H1 (cell line): Measurements from ENCODE around the gene SPARCL1.

ENCODE experiments used
- CBX5 ChIP-seq: fragments of 300-800, 300-1000 bp; sonication (generic); IDR thresholded peaks from 2 replicates; pipeline ENCODE4 v1.7.1; 2016; ENCODE audit warnings: antibody characterized with exemption, low read length, low read depth
- CTCF ChIP-seq, 3 experiments: IDR thresholded peaks; 1 replicate in 2 of 3; 2 replicates in 1 of 3; pipeline versions ENCODE4 v1.5.1 to v1.6.1; 2011; ENCODE audit warnings: low read length in 3 of 3, mild to moderate bottlenecking in 3 of 3, inconsistent platforms in 2 of 3, low read depth in 1 of 3, moderate library complexity in 1 of 3; ENCODE audit not compliant: insufficient read depth in 1 of 3; ENCODE audit errors: control extremely low read depth in 1 of 3

GRCh38 chr4:87575408-87575807 is 46.2 kb upstream of the SPARCL1 start:
- TF ChIP-seq CTCF (IDR thresholded peaks at IDR 0.05; ENCODE audit: control extremely low read depth in 1 of 3, insufficient read depth in 1 of 3, low read depth in 1 of 3, low read length in 3 of 3) (no peak), CBX5 (no peak)
